MG63 (cell line): ENCODE results near the gene CELF3. TPM values are rescaled to one million over a fixed set of nuclear protein-coding genes. Genes with fewer than 3 reads are reported as not detected.

Source experiments
- DNase-seq: peaks from one replicate; pipeline ENCODE4 v3.0.0-alpha.2; 2020
- H3K27me3 ChIP-seq: fragments of 250-450 bp; sonication (Bioruptor Pico); 2 replicates; pipeline ENCODE4 v1.5.1; 2020; ENCODE audit warnings: mild to moderate bottlenecking, moderate library complexity
- H3K36me3 ChIP-seq: fragments of 250-450 bp; sonication (Bioruptor Pico); 2 replicates; pipeline ENCODE4 v1.5.1; 2020; ENCODE audit warnings: mild to moderate bottlenecking, moderate library complexity
- H3K4me3 ChIP-seq: fragments of 250-450 bp; sonication (Bioruptor Pico); 2 replicates; pipeline ENCODE4 v1.5.1; 2020; ENCODE audit warnings: mild to moderate bottlenecking, moderate library complexity
- H3K9me3 ChIP-seq: fragments of 250-450 bp; sonication (Bioruptor Pico); 2 replicates; pipeline ENCODE4 v1.5.1; 2020; ENCODE audit warnings: mild to moderate bottlenecking, moderate library complexity
- total RNA-seq: library from RNA; depleted of rRNA; stranded (reverse); fragments of >200 nt; shearing (Covaris generic); gene quantifications from 2 replicates; pipeline ENCODE4 v1.2.3, GENCODE V29; 2014; ENCODE audit warnings: low replicate concordance

CELF3 gene
- total RNA-seq, 1 experiment from 2014 or later, result not detected

DNA sequence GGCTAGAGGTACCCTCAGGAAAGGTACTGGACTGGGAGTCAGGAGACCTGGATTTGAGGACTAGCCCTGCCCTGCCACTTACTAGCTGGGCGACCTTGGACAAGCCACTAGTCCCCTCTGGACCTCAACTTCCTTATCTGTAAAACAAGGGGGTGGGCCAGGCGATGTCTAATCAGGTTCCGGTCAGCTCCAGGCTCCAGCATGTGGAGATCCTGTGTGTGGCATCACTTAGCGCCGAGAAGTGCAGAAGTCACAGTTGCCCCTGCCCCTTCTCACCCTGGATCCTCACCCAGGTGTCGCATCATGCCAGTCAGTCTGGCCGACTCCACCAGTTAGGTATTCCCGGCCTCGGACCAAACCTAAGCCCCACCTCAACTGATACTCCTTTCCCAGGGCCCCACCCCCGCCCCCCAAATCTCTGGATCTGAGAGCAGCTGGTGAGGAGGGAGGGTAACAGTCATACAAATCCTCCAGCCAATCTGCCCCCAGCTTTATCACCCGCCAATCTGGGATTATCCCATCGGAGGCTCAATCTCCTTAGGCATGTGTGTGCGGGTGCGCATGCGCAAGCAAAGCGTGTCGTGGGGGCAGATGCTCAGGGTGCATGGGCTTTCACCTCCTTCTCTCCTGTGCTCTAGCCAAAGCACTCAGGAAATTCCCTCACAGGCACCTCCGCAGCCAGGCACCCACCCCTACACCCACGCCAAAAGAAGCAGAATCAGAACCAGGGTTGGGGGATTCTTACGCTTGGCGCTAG is 5.4 kb downstream of the CELF3 start:
- no peak overlapping the region for H3K4me3 ChIP-seq
- no peaks in the 10 kb centered on the region for H3K36me3 ChIP-seq
- no peaks in the 10 kb centered on the region for H3K9me3 ChIP-seq
- peaks cover 3% of the 10 kb centered on the region; the same call in 1 of the 2 replicates for H3K27me3 ChIP-seq
- DNase-seq, result no peak

DNA sequence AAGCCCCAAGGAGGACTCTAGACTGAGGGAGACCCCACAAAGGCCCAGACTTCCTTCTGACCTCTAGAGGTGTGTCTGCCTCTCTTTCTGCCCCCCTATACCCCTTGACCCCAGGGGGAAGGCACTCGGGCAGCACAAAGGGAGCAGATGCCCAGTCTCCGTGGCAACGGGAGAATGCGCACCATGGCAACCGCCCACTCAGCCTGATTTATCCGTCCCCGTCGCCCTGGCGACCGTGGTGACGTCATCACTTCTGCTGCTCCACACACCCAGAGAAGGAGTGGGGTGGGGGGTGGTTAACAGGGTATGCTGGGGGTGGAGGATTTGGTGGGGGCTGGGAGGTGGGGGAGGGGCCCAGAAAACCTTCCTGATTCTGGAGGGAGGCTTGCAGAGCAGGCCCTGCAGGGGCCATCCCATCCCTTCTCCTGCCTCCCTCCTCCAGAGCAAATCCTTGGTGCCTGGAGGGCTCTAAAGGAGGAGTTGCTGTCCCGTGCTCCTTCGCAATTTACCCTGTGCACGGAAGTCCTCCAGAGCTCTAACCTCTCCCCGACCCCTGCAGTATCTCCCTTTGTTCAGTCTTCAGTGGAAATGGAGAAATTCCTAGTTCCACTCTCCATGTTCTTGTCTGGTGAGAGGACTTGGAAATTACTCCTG is 6.3 kb downstream of the CELF3 start:
- Histone ChIP-seq H3K36me3 (no peaks in the 10 kb centered on the region), H3K9me3 (no peaks in the 10 kb centered on the region), H3K27me3 (no peaks in the 10 kb centered on the region; the same call in 1 of the 2 replicates), H3K4me3 (no peak overlapping the region)
- peak; percentile 38 for DNase-seq

DNA sequence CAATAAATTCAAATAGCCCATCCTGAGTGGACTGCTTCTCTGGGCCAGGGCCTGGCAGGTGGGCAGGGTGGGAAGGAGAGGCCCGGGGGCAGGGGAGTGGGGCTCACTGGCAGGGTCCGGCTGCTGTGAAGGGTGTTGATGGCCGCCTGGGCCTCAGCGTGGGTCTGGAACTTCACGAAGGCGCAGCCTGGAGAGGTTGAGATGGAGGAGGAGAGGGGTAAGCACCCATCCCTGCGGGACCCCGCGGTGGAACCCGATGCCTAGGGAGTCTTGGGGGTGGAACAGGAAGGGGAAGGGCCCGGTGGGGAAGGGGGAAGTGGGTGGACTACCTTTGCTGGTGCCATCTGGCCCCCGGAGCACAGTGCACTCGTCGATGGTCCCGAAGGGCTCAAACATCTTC is 7.7 kb downstream of the CELF3 start:
- Histone ChIP-seq H3K4me3 (no peak overlapping the region), H3K9me3 (no peaks in the 10 kb centered on the region), H3K27me3 (no peaks in the 10 kb centered on the region), H3K36me3 (no peaks in the 10 kb centered on the region)
- DNase-seq, result no peak

DNA sequence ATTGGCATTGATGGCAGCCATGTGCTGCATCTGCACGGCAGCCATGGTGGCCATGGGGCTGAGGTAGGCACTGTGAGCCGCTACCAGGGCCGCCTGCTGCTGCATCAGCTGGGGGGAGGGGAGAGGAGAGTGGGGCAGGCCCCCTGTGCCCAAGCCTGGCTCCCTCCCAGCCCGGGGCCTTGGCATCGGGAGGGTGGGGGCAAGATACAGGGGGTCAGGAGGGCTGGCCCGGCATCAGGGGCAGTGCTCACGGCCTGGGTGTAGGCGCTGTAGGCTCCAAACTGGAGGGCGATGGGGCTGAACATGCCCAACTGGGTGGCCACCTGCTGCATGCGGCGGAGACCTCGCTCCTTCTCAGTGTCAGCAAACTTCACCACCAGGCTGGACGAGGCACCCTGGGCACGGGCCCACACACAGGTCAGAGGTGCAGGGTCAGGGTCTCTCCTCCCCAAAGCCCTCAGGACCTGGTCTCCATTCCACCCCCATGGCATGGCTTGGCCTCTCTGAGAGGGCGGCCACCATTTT is 9.0 kb downstream of the CELF3 start:
- no peaks in the 10 kb centered on the region for H3K9me3 ChIP-seq
- H3K27me3 ChIP-seq, result no peaks in the 10 kb centered on the region
- no peak for DNase-seq
- H3K4me3 ChIP-seq, result no peak overlapping the region
- H3K36me3 ChIP-seq, result no peaks in the 10 kb centered on the region

- H3K36me3 ChIP-seq, result no peaks in the 10 kb centered on the region
- no peaks in the 10 kb centered on the region for H3K27me3 ChIP-seq
- no peak for DNase-seq
- no peaks in the 10 kb centered on the region for H3K9me3 ChIP-seq
- no peak overlapping the region for H3K4me3 ChIP-seq
Measured at GRCh38 chr1:151706464-151707415, 9.9 kb downstream of the CELF3 start.

- DNase-seq, result no peak
Measured at GRCh38 chr1:151705753-151706463, 10.7 kb downstream of the CELF3 start.

DNA sequence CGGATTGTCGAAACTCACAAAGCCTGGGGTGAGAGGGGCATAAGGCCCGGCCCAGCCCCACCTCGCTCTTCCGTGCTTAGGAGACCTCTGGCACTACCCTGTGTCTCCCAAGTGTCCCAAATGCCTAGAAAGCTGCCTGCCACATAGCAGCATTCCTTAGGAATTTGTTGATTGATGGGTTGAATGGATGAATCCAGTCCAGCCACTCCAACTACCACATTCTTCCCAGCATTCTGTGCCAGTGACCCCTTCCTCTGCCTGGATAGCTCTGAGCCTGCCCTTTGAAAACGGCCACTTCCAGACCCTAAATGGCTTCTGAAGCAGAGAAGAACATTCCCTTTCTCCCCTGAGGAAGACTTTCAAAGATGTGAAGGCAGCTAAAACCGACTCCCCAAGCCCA is 11.5 kb downstream of the CELF3 start:
- Histone ChIP-seq H3K36me3 (no peaks in the 10 kb centered on the region), H3K9me3 (no peaks in the 10 kb centered on the region), H3K4me3 (no peak overlapping the region), H3K27me3 (no peaks in the 10 kb centered on the region)
- no peak for DNase-seq

More at GRCh38 chr1:151705753-151706463, 10.7 kb downstream of the CELF3 start:
- Histone ChIP-seq H3K4me3 (no peak overlapping the region), H3K9me3 (no peaks in the 10 kb centered on the region), H3K27me3 (no peaks in the 10 kb centered on the region), H3K36me3 (no peaks in the 10 kb centered on the region)

DNA sequence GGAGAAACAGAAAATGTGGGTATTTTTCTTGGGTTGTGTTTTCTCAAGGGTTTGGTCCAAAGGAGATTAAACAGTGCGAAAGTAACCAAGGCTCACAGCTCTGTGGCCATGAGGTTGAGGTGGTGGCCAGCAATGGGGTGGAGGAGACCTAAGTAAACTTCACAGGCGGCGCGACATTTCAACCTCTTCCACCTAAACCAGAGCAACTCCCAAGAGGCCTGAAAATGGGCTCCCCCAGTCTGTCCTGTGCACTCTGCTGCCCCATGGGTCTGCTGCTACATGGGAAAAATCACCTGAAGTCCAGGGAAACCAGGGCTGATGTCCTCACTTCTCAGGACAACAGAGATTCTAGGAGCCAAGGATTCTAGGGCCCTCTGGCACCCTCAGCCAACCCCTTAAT is 12.4 kb downstream of the CELF3 start:
- H3K27me3 ChIP-seq, result no peaks in the 10 kb centered on the region
- no peak for DNase-seq
- H3K36me3 ChIP-seq, result peaks cover 3% of the 10 kb centered on the region
- no peaks in the 10 kb centered on the region for H3K9me3 ChIP-seq
- no peak overlapping the region for H3K4me3 ChIP-seq

GRCh38 chr1:151703813-151704212 is 12.8 kb downstream of the CELF3 start:
- no peaks in the 10 kb centered on the region for H3K9me3 ChIP-seq
- no peaks in the 10 kb centered on the region for H3K27me3 ChIP-seq
- DNase-seq, result no peak
- no peak overlapping the region for H3K4me3 ChIP-seq
- H3K36me3 ChIP-seq, result peaks cover 7% of the 10 kb centered on the region

DNA sequence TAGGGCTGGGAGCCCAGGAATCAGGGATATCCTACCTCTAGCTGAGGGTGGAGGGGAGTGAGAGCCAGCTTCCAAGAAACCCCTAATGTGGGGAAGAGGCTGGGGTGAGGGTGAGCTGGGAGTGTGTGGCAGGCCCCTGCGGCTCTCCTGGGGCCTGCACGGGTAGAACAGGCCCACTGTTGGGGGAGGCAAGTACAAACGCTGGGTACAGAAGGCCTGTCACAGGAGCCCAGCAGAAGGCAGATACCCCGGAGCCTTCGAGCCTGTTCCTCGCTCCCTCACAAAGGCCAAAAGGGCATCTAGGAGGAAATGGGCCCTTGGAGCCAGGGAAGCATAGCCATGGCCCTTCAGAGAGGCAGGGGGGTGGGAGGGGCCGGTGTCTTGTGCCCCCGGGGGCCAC is 13.7 kb downstream of the CELF3 start:
- H3K4me3 ChIP-seq, result no peak overlapping the region
- no peaks in the 10 kb centered on the region for H3K27me3 ChIP-seq
- H3K9me3 ChIP-seq, result no peaks in the 10 kb centered on the region
- H3K36me3 ChIP-seq, result peaks cover 11% of the 10 kb centered on the region
- DNase-seq, result no peak

DNA sequence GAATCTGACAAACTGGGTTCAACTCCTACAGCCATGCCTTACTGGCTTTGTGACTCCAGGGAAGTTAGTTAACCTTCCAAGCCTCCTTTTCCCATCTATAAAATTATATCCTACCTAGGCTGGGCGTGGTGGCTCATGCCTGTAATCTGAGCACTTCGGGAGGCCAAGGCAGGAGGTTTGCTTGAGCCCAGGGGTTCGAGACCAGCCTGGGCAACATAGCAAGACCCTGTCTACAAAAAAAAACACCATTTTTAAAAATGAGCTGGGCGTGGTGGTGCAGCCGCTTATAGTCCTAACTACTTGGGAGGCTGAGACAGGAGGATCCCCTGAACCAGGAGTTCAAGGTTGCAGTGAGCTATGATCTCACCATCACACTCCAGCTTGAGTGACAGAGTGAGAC is 15.1 kb downstream of the CELF3 start:
- Histone ChIP-seq H3K36me3 (peaks cover 11% of the 10 kb centered on the region), H3K9me3 (no peaks in the 10 kb centered on the region), H3K4me3 (no peak overlapping the region), H3K27me3 (no peaks in the 10 kb centered on the region)
- DNase-seq, result no peak

DNA sequence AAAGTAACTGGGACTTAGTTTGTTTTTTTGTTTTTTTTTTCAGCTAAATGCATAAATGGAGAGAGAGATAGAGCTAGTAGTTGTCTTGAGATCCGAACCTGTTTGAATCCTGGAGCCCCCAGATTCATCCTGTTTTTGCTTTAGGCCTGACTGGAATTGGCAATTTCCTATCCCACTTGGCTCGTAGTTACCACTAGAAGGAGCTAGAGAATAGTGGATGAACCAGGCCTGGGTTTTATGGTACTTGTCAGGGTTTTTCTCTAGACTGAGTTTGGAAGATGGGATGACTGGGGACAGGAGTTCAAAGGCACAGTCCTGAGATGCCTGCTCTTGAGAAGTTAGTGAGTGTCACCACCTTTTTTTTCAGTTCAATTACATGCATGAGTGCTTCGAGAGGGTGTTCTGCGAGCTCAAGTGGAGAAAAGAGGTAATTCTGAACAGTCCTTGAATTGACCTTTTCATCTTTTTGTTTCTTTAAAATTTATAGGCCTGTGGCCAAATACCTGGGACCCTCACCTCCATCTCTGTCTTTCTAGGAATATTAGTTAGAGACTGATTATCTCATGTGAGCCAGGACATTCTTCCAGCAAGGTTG is 23.4 kb downstream of the CELF3 start:
- peaks cover 18% of the 10 kb centered on the region for H3K36me3 ChIP-seq
- no peak for DNase-seq
- H3K4me3 ChIP-seq, result no peak overlapping the region
- no peaks in the 10 kb centered on the region for H3K27me3 ChIP-seq
- H3K9me3 ChIP-seq, result no peaks in the 10 kb centered on the region

GRCh38 chr1:151692226-151692625 is 24.4 kb downstream of the CELF3 start:
- Histone ChIP-seq H3K36me3 (peaks cover 18% of the 10 kb centered on the region), H3K9me3 (no peaks in the 10 kb centered on the region), H3K4me3 (no peak overlapping the region), H3K27me3 (no peaks in the 10 kb centered on the region)
- DNase-seq, result no peak

- peaks cover 19% of the 10 kb centered on the region for H3K36me3 ChIP-seq
- no peak overlapping the region for H3K4me3 ChIP-seq
- no peaks in the 10 kb centered on the region for H3K27me3 ChIP-seq
- DNase-seq, result no peak
- H3K9me3 ChIP-seq, result no peaks in the 10 kb centered on the region
Measured at GRCh38 chr1:151689494-151689893, 27.1 kb downstream of the CELF3 start.

GRCh38 chr1:151686561-151686960 is 30.0 kb downstream of the CELF3 start:
- DNase-seq, result no peak
- Histone ChIP-seq H3K36me3 (peaks cover 9% of the 10 kb centered on the region), H3K4me3 (no peak overlapping the region), H3K27me3 (no peaks in the 10 kb centered on the region), H3K9me3 (no peaks in the 10 kb centered on the region)

DNA sequence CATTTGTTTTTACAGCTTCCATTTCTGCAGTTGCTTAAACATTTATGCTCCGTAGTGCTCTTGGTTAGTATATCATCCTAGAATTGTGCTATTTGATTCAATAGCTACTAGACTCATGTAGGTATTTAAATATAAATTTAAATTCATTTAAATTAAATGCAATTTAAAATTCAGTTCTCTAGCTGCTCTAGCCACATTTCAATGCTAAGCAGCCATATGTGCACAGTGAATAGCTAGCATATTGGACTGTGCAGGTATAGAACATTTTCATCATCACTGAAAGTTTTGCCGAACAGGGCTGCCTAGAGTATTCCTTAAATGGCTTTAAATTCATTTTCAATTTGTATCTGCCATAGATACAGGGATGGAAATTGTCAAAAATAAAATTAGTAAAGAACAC is 32.5 kb downstream of the CELF3 start:
- no peak for DNase-seq
- Histone ChIP-seq H3K36me3 (peaks cover 9% of the 10 kb centered on the region), H3K27me3 (no peaks in the 10 kb centered on the region), H3K9me3 (no peaks in the 10 kb centered on the region), H3K4me3 (no peak overlapping the region)
